Subcutaneous abdominal adipose tissue (tissue), 5 donors: ENCODE measurements around the gene VWCE.
"Not testable (repeated sequence)": the region's sequence is repeated elsewhere in the genome, so short reads cannot be mapped to it uniquely, and the experiment has no call there.

Experiments
- H3K27ac ChIP-seq: one replicate; pipeline ENCODE4 v1.7.0; 2013; ENCODE audit warnings: low read depth, mild to moderate bottlenecking, inconsistent platforms, low read length, moderate library complexity
- H3K27me3 ChIP-seq, 5 donors: one replicate each; pipeline ENCODE4 v1.7.0; 2013; ENCODE audit warnings: low read length in 5 of 5, inconsistent platforms in 1 of 5; ENCODE audit not compliant: control insufficient read depth in 5 of 5, insufficient read depth in 4 of 5
- H3K36me3 ChIP-seq, 5 donors: one replicate each; pipeline ENCODE4 v1.7.0; 2013; ENCODE audit warnings: low read length in 5 of 5; ENCODE audit not compliant: control insufficient read depth in 5 of 5, insufficient read depth in 5 of 5
- H3K4me1 ChIP-seq, 5 donors: one replicate each; pipeline ENCODE4 v1.7.0; 2013; ENCODE audit warnings: low read length in 5 of 5, mild to moderate bottlenecking in 3 of 5, moderate library complexity in 1 of 5; ENCODE audit not compliant: control insufficient read depth in 5 of 5, insufficient read depth in 5 of 5
- H3K4me3 ChIP-seq, 5 donors: one replicate each; pipeline ENCODE4 v1.7.0; 2013; ENCODE audit warnings: low read length in 5 of 5, low read depth in 1 of 5
- H3K9ac ChIP-seq, 5 donors: one replicate each; pipeline ENCODE4 v1.7.0; 2013; ENCODE audit warnings: low read length in 5 of 5, mild to moderate bottlenecking in 4 of 5, moderate library complexity in 3 of 5
- H3K9me3 ChIP-seq, 5 donors: one replicate each; pipeline ENCODE4 v1.7.0; 2013; ENCODE audit warnings: low read length in 5 of 5; ENCODE audit not compliant: control insufficient read depth in 5 of 5
- donor health status: healthy.
- donor health status: healthy.
- donor health status: healthy.
- donor health status: healthy.
- donor health status: healthy.

VWCE gene

GRCh38 chr11:61259363-61259762 lies 35.8 kb downstream of the VWCE start:
- Histone ChIP-seq H3K27ac (no peak overlapping the region), H3K36me3 (peaks cover 0 to 3% (median 0%) of the 10 kb centered on the region in 5 donors), H3K4me3 (no peak overlapping the region), H3K9me3 (no peaks in the 10 kb centered on the region), H3K27me3 (no peaks in the 10 kb centered on the region), H3K4me1 (peaks cover 0 to 11% (median 0%) of the 10 kb centered on the region in 5 donors), H3K9ac (no peak overlapping the region)

- Histone ChIP-seq H3K4me1 (peaks cover 0 to 11% (median 0%) of the 10 kb centered on the region in 5 donors), H3K9ac (no peak overlapping the region), H3K4me3 (no peak overlapping the region), H3K27ac (no peak overlapping the region), H3K9me3 (no peaks in the 10 kb centered on the region), H3K27me3 (no peaks in the 10 kb centered on the region), H3K36me3 (peaks cover 0 to 3% (median 0%) of the 10 kb centered on the region in 5 donors)
Measured at GRCh38 chr11:61258546-61258945, 36.6 kb downstream of the VWCE start.

DNA sequence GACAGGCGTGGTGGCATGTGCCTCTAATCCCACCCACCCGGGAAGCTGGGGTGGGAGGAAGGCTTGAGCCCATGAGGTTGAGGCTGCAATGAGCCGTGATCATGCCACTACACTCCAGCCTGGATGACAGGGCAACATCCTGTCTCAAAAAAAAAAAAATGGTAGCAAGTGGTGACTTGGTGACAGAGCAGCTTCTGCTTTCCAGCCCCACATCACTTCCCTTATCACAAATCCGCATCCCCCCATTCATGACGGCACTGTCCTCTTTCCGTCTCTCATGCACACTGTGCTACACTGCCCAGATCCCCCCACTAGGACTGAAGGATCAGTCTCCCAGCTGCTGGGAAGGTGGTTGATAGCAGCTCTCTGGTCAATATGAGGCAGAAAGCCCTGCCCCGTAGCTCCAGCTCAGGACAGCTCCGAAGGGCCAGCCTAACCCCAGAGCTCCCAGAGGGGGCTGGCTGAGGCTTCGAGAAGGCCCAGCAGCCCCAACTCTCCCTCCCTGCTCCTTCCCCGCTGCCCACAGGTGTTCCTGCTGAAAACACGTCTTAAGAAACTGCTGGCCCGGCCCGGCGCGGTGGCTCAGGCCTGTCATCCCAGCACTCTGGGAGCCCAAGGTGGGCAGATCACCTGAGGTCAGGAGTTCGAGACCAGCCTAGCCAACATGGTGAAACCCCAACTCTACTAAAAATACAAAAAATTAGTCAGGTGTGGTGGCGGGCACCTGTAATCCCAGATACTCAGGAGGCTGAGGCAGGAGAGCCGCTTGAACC lies 38.2 kb downstream of the VWCE start:
- Histone ChIP-seq H3K9ac (no peak overlapping the region), H3K27ac (no peak overlapping the region), H3K36me3 (peaks cover 0 to 3% (median 0%) of the 10 kb centered on the region in 5 donors), H3K9me3 (no peaks in the 10 kb centered on the region), H3K27me3 (no peaks in the 10 kb centered on the region), H3K4me3 (no peak overlapping the region), H3K4me1 (peaks cover 0 to 11% (median 0%) of the 10 kb centered on the region in 5 donors)

- H3K27ac ChIP-seq, result no peak overlapping the region
- no peak overlapping the region for H3K9ac ChIP-seq
- H3K27me3 ChIP-seq, result no peaks in the 10 kb centered on the region
- no peaks in the 10 kb centered on the region for H3K9me3 ChIP-seq
- no peak overlapping the region for H3K4me3 ChIP-seq
- peaks cover 0 to 19% (median 13%) of the 10 kb centered on the region in 5 donors for H3K4me1 ChIP-seq
- H3K36me3 ChIP-seq, result peaks cover 0 to 3% (median 0%) of the 10 kb centered on the region in 5 donors
Measured at GRCh38 chr11:61254403-61255025, 40.6 kb downstream of the VWCE start.

- peaks cover 2 to 29% (median 22%) of the 10 kb centered on the region in 5 donors for H3K4me1 ChIP-seq
- not testable (repeated sequence) for H3K4me3 ChIP-seq, H3K27ac ChIP-seq, H3K36me3 ChIP-seq, H3K9me3 ChIP-seq, H3K27me3 ChIP-seq, H3K9ac ChIP-seq
Measured at GRCh38 chr11:61252332-61252731, 42.8 kb downstream of the VWCE start.

GRCh38 chr11:61250796-61251765 lies 44.0 kb downstream of the VWCE start:
- not testable (repeated sequence) for H3K27ac ChIP-seq, H3K9ac ChIP-seq, H3K4me3 ChIP-seq, H3K36me3 ChIP-seq, H3K9me3 ChIP-seq, H3K27me3 ChIP-seq
- peaks cover 2 to 25% (median 20%) of the 10 kb centered on the region in 5 donors for H3K4me1 ChIP-seq

- Histone ChIP-seq H3K4me3 (peak overlapping the region in 1 of 5 donors; percentile 13), H3K4me1 (peaks cover 2 to 25% (median 18%) of the 10 kb centered on the region in 5 donors)
- H3K27ac ChIP-seq, H3K9ac ChIP-seq, H3K9me3 ChIP-seq, H3K27me3 ChIP-seq, H3K36me3 ChIP-seq: not testable (repeated sequence)
Measured at GRCh38 chr11:61249201-61249600, 45.9 kb downstream of the VWCE start.

- peaks cover 2 to 25% (median 18%) of the 10 kb centered on the region in 5 donors for H3K4me1 ChIP-seq
- H3K36me3 ChIP-seq, H3K27me3 ChIP-seq, H3K9me3 ChIP-seq, H3K9ac ChIP-seq, H3K4me3 ChIP-seq, H3K27ac ChIP-seq: not testable (repeated sequence)
Measured at GRCh38 chr11:61248071-61248470, 47.0 kb downstream of the VWCE start.

- H3K27ac ChIP-seq, H3K9ac ChIP-seq, H3K9me3 ChIP-seq, H3K36me3 ChIP-seq, H3K4me3 ChIP-seq, H3K27me3 ChIP-seq: not testable (repeated sequence)
- peaks cover 0 to 20% (median 13%) of the 10 kb centered on the region in 5 donors for H3K4me1 ChIP-seq
Measured at GRCh38 chr11:61245284-61245964, 49.7 kb downstream of the VWCE start.
